GM19452 (cell line): ENCODE results near the gene RHOXF2.
"Not testable (repeated sequence)": the region's sequence is repeated elsewhere in the genome, so short reads cannot be mapped to it uniquely, and the experiment has no call there.

Source experiments
- ATAC-seq: cut with Tn5 transposase; IDR thresholded peaks from one replicate; pipeline ENCODE4 v1.9.1; 2021; ENCODE audit not compliant: unreplicated experiment

Gene RHOXF2, protein sequence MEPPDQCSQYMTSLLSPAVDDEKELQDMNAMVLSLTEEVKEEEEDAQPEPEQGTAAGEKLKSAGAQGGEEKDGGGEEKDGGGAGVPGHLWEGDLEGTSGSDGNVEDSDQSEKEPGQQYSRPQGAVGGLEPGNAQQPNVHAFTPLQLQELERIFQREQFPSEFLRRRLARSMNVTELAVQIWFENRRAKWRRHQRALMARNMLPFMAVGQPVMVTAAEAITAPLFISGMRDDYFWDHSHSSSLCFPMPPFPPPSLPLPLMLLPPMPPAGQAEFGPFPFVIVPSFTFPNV

DNA sequence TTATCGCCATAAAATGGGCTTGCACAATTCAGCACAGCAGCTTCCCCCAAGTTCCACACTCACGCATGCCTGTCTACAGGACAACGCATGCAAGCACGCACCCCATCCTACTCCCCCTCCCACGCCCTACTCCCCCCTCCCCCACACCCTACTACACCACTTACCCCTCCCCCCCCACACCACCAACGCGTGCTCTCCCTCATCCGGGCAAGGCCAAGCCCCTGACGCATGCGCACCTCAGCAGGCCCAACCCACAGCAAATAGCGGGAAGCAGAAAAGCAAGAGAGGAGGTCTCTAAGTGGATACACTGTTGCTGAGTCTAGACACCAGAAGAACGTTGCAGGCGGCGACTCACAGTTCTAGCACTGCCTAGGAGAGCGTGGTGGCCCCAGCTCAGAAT, at the start of gene RHOXF2:
Gene RHOXF2, plus strand, starts transcription at position 301 of the 400 bp plus-strand sequence. CDS start 138 bp downstream, outside the sequence.
- not testable (repeated sequence) for ATAC-seq

DNA sequence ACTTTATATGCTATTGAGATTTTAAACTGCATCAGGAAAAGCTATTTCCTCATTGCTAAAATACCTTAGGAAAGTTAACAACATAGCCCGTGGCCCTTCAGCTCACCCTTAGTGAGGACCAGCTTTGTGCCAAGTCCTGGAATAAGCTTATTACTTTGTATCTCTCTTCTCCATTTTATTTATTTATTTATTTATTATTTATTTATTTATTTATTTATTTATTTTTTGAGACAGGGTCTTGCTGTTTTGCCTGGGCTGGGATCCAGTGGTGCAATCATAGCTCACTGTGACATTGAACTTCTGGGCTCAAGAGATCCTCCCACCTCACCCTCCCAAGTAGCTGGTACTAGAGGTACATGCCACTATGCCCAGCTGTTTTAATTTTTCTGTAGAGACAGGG, 49.0 kb upstream of the RHOXF2 start:
- no peak for ATAC-seq

DNA sequence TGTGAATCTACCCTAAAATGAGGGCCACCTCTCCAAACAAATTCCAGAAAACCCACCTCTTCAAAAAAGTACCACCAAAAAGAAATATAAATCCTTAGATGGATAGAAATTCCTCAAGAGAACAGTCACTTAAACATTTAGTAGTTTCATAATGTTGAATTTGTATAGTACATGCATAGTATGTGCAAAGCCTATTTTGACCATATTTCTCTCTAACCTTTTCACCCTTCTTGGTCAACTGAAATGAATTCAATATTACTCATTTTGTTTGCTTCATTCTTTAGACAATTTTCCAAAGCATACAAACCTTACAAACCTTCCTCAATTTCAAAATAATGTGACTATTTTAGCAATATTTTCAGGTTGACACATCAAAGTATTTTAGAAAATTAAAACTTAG, 46.8 kb upstream of the RHOXF2 start:
- ATAC-seq = no peak

DNA sequence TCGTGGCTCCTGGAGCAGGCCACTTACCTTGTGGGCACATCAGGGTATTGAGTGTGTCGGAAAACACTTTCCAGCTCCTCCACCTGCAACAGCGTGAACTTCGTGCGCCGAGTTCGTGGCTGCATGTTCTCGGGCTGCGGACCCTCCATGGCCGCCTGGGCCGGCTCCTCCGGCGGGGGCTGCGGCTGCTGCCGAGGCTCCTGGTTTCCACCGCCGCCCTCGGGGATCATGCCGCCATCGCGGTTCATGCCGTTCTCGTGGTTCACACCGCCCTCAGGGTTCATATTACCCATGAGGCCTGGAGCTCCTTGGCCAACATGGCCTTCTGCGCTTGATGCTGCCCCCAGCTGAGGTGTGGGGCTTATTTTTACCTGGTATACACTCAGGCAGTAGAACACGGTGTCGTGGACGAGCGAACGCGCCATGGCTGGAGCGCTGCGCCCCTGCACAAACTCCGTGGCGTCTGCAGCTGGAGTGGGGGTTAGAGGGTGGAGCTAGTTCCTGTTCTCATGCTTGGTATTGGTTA, 42.9 kb upstream of the RHOXF2 start, which contains the start of gene RHOXF1:
Gene RHOXF1, minus strand, starts transcription at position 476 of the 526 bp plus-strand sequence. Its CDS starts 51 bp downstream, at position 425.
- no peak for ATAC-seq

DNA sequence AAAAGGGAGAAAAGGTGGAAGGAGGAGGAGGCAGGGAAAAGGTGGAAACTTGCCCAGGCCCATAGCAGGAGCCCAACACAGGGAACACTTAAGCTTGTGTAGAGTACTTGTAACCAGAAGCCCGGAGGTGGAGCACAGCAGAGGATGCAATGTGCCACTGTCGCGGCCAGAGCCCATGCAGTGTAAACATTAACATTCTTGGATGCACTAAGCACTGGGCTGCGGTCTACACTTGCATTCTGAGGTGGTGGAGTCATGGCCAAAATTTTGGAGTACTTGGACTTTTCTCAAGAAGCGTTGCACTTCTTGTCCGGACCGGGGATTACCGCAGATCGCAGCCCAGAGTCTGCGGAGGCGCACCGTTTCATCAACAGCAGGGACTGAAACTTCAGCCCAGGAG, 38.2 kb upstream of the RHOXF2 start:
- no peak for ATAC-seq

DNA sequence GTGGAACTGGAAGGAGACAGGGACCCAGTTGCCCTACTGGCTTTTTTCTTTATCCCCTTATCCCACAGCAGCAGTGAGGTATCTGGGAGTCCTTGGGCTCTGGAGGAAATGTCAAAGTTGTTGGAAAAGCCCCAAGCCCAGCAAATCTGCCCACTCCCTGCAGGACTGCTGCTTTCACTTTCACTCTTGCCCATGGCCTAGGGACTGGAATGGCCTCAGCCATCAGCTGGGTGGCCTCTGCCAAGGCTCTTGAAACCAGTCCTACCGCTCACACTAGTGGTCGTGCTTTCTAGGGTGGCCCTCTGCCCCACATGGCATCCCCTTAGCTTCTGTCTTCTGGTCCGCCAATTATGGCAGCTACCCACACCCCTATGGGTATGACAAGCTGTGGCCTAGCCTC, 33.0 kb upstream of the RHOXF2 start:
- no peak for ATAC-seq

DNA sequence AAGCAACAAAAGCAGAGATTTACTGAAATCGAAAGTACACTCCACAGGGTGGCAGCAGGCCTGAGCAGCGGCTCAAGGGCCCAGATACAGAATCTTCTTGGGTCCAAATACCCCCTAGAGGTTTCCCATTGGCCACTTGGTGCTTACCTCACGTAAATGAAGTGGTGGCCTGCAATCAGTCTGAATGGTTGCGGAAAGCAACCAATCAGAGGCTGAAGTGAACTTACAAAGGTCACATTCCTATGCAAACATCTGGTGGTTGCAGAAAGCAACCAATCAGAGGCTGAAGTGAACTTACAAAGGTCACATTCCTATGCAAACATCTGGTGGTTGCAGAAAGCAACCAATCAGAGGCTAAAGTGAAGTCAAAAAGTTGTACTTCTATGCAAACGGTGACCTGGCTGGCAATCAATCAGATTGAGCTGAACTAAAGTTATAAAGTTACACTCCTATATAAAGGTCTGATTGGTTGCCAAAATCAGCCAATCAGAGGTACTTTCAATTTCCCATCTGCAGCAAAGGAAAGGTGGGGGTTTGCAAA, 30.0 kb upstream of the RHOXF2 start:
- not testable (repeated sequence) for ATAC-seq

DNA sequence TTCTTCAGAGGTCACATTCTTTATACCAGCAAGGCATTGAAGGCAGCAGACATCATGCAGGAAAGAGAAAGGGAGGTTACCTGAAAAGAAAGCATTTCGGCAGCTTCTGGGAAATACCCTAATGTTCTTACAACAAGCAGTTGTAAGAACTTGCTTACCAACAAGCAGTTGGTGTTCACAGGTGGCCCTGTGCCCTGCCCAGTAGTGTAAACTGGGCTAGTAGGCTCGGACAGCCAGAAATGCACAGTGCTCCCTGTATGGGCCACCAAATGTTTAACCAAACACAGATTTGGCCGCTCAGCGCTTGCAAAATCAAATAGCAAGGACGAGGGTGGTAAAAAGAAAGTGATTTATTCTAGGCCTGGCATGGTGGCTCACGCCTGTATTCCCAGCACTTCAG, 22.3 kb upstream of the RHOXF2 start:
- no peak for ATAC-seq

DNA sequence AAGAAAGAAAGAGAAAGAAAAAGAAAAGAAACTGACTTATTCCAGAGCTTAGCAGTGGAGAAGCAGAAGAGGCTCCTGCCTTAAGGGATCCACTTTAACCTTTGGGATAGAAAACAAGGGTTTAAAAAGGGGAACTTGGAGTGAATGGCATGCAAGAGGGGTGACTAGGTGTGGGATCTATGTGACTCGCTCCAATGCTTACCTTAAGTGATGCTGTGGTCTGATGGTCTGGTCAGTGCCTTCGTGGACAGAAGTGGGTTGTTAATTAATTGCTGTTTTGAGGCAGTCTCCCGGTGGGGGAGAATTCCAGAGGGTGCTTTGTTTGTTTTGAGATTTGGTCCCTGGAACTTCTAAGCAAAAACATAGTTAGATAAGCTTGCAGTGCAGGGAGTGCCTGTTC, 21.6 kb upstream of the RHOXF2 start:
- ATAC-seq = no peak

DNA sequence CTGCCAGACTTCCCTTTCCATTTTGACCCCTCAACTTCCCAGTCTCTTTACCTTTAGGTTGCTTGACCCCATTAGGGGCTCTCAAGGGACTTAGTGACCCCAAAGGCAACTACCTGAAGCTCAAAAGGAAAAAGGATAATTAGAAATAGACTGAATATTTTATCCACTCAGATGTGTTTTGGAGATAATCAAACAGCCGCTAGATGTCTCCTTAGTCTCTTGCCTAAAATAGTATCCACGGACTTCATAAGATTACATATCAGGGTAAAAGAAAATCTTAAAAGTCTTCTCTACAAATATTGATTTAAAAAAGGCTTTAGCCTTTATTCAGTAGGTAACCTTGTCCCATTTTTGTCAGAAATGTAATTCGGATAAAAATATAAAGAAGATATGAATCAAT, 21.0 kb upstream of the RHOXF2 start:
- ATAC-seq = no peak

DNA sequence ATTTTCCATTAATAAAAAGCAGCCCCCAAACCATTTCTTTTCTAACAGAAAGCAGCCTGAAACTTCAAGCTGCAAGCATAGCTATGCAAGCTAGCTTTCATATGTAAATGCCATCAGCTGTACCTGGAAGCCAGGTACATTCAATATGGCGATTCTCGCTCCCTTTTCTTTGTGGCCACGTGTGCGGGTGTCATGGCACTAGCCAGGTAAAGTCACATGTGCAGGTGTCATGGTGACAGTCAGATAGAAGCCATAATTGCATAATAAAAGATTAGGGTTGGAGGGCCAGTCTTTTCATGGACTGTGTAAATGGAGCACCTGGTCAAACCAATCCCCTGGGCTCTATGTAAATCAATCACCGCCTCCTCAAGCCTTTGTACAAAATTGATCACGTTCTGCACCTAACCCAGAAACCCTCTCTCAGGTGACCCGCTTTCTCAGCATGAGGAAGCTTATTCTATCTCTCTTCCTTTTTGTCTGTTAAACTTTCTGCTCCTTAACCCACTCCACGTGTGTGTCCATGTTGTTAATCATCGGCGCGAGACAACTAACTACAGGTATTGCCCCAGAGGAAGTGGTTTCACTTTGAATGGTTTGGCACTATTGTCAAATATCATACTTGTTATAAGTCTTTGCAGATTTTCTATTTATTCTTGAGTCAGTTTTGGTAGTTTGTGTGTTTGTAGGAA, 18.0 kb upstream of the RHOXF2 start:
- ATAC-seq = no peak

DNA sequence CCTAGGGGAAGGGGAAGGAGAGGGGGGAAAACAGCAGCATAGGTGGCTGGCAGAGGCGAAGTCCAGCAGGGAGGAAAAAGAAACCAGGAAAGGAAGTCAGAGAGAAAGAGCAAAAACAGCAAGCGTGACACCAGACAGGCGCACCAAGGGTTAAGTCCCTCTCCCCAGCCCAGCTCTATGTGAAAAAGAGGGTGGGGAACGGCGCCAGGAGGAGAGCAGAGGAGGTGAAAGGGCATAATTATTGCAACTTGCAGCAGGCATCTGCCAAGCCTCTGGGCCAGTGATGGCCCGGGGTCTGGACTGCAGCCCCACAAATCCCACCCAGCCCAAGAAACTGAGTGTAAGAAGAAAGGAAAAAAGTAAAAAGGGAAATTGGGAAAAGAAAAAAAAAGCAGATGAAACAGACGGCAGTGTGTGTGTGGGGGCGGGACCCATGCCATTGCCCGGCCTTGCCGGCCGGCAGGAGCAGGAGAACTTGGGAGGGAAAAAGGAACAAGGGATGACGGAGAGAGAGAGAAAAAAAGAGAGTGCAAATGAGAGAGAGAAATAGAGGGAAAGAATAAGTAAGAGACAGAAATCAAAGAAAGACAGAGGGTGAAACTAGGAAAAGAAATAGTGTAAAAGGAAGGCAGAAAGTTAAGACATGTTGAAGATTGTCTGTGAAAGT, 14.1 kb upstream of the RHOXF2 start:
- no peak for ATAC-seq

DNA sequence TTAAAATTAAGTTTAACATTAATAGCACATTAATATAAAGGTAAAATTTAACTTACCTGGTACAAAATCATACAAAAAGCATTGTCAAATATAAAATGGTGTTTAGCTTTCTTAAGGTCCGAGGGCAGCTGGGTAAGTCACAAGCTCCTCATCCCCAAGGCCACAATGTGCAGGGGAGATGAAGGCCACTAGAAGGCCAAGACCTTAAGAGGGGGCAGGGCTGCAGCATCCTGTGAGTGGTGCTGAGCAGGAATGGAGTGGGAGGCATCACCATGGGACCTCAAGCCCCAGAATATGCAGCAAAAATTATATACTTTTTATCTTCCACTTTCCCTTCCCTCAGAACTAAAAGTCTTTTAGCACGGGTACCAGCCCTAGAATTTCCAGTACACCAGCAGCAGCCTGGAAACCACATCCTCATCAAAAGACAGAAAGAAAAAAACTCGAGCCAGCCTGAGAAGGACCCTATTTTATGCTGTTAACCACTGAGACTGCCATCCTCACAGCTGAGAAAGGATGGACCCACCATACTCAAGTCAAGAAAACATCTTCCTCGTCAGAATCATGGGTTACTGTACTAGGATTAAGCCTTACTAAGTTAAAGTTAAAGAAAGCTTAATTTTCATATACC, 13.0 kb upstream of the RHOXF2 start:
- ATAC-seq = no peak

DNA sequence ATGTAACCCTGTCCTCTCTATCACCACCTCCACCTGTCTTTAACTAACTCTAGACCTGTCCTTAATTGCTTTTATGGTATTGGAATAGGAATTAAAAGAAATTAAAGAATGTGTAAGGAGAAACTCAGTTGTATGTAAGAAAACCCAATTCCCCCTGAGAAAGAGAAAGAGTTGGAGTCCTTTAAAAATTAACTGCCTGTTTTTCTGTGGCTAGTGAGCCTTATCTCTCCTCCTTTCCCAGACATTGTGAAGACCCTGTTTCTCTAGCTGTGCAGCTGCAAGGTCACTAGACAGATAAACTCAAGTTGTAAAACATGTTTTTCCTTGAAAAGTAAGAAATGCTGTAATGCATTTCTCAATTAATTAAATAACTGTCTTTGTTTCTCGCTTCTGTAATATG, 12.1 kb upstream of the RHOXF2 start:
- not testable (repeated sequence) for ATAC-seq

DNA sequence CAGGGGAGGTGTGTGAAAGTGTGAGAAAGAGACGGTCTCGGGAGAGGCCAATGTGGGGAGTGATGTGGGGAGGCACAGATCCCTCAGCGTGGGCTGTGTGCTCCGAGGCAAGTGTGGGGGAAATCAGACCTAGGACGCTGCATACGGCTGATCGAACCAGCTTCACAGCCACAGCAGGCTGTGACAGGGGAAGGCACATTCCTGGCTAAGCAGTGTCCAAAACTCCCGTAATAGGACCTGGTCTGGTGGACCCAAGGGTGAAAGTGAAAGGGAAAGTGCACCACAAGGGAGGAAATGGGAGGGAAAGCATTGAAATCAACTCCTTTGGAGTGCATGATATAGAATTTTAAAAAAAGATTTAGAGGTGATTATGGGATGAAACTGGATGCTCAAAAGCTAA, 10.9 kb upstream of the RHOXF2 start:
- ATAC-seq = no peak

DNA sequence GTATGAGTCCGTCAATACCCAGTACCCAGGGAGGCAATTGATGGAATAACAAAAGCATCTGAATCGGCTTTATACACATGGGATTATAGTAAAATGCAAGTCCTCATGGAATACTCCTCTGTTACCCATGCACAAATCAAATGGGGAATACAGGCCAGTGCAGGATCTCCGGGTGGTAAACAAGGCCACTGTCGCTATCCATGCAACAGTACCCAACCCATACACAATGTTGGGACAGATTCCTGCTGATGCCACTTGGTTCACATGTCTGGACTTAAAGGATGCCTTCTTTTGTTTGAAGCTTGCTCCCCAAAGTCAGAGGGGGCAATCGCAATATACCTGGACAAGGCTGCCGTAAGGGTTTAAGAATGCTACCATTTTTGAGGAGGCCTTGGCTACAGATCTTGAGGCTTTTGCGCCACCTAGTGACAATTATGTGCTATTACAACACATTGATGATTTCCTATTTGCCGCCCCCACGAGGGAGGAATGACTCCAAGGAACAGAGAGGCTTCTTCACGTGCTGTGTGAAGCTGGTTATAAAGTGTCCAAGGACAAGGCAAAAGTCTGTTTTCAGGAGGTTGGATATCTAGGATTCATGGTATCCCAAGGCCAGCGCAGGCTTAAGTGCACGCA, 8.2 kb upstream of the RHOXF2 start:
- not testable (repeated sequence) for ATAC-seq

DNA sequence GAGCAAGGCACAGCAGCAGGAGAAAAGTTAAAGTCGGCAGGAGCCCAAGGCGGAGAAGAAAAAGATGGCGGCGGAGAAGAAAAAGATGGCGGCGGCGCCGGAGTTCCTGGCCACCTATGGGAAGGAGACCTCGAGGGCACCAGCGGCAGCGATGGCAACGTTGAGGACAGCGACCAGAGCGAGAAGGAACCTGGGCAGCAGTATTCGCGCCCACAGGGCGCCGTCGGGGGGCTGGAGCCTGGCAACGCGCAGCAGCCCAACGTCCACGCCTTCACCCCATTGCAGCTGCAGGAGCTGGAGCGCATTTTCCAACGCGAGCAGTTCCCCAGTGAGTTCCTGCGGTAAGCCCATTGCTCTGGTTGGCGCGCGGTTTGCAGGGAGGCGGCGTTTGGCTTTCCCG, 673 bp downstream of the RHOXF2 start:
- not testable (repeated sequence) for ATAC-seq

DNA sequence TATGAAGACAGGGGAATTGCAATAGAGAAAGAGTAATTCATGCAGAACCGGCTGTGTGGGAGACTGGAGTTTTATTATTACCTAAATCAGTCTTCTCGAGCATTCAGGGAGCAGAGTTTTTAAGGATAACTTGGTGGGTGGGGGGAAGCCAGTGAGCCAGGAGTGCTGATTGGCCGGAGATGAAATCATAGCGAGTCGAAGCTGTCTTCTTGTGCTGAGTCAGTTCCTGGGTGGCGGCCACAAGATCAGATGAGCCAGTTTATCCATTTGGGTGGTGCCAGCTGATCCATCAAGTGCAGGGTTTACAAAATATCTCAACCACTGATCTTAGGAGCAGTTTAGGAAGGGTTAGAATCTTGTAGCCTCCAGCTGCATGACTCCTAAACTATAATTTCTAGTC, 34.8 kb downstream of the RHOXF2 start:
- not testable (repeated sequence) for ATAC-seq

DNA sequence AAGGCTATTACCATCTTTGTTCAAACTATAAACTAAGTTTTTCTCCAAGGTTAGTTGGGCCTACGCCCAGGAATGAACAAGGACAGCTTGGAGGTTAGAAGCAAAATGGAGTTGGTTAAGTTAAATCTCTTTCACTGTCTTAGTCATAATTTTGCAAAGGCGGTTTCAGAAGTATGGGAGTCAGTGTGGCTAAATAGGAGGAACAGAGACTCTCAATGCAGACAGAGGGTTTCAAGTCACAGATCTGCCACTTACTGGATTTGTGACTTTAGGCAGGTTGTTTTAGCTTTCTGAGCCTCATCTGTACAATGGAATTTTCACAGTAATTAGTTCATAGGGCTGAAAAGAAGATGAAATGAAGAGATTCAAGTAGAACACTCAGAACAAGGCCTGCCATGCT, 35.3 kb downstream of the RHOXF2 start:
- ATAC-seq = not testable (repeated sequence)

DNA sequence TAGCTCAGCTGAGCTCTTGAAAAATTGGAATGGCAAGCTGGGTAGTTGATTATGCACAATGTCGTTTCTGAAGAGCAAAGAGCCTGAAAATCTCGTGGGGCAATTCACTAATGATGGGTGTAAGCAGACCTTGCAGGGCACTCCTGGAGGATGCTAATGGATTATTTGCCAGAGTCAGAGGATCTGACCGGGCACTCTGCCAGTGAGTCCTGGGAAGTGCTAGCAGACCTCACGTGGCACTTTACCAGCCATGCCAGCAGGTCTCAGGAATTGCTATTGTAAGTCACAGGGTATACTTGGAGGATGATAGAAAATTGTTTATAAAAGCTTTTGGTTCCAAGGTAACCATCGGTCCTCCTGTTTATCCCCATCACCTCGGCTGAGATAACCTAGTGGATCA, 37.4 kb downstream of the RHOXF2 start:
- ATAC-seq = not testable (repeated sequence)
